CD4-positive, alpha-beta T cell (primary cell): ENCODE measurements around the gene ANO10. TPM values are rescaled to one million over a fixed set of nuclear protein-coding genes. Genes with fewer than 3 reads are reported as not detected.
"Not testable (repeated sequence)": the region's sequence is repeated elsewhere in the genome, so short reads cannot be mapped to it uniquely, and the experiment has no call there.

ENCODE experiments used
- ATAC-seq: fragments of 200-7000 bp; cut with Tn5 transposase; one replicate; pipeline ENCODE4 v1.10.0; 2022; ENCODE audit warnings: mild to moderate bottlenecking; ENCODE audit not compliant: poor library complexity
- CTCF ChIA-PET: fragments of 350-600 bp; sonication (Branson Sonifier 250); formaldehyde crosslinking; loops from one replicate; lab custom pipeline; 2021; ENCODE audit warnings: antibody characterized with exemption, inconsistent platforms; lab: Charles Lee
- POLR2A ChIA-PET: fragments of 350-600 bp; sonication (Branson Sonifier 250); formaldehyde crosslinking; loops from one replicate; lab custom pipeline; 2021; ENCODE audit warnings: antibody characterized with exemption, inconsistent platforms; lab: Charles Lee
- DNase-seq, 14 experiments: peaks; one replicate each; pipeline ENCODE4 v3.0.0-alpha.2; 2013 to 2020; ENCODE audit warnings: mixed read lengths in 2 of 14
- H3K27ac ChIP-seq, 2 donors: one replicate each; pipeline versions ENCODE4 v1.5.1 to v1.7.0; 2013; ENCODE audit warnings: low read length in 2 of 2, low read depth in 1 of 2, mild to moderate bottlenecking in 1 of 2
- H3K27me3 ChIP-seq, 2 experiments: 1 replicate in 1 of 2; 2 replicates in 1 of 2; pipeline versions ENCODE4 v1.6.1 to v1.7.0; 2013; ENCODE audit warnings: low read length in 2 of 2, control low read depth in 1 of 2, mild to moderate bottlenecking in 1 of 2, moderate library complexity in 1 of 2; ENCODE audit not compliant: insufficient read depth in 2 of 2, control insufficient read depth in 1 of 2
- H3K36me3 ChIP-seq: one replicate; pipeline ENCODE4 v1.6.1; 2013; ENCODE audit warnings: low read length, control low read depth; ENCODE audit not compliant: insufficient read depth
- H3K4me1 ChIP-seq: one replicate; pipeline ENCODE4 v1.6.1; 2013; ENCODE audit warnings: low read length, control low read depth; ENCODE audit not compliant: insufficient read depth
- H3K4me3 ChIP-seq: one replicate; pipeline ENCODE4 v1.5.1; 2013; ENCODE audit warnings: mild to moderate bottlenecking, low read length, moderate library complexity
- H3K9me3 ChIP-seq, 2 experiments: 1 replicate in 1 of 2; 2 replicates in 1 of 2; pipeline versions ENCODE4 v1.6.1 to v1.7.0; 2013; ENCODE audit warnings: low read length in 2 of 2, mild to moderate bottlenecking in 2 of 2, control low read depth in 1 of 2, moderate library complexity in 1 of 2; ENCODE audit not compliant: control insufficient read depth in 1 of 2, insufficient read depth in 1 of 2
- H3K27ac Mint-ChIP-seq: one replicate; pipeline ENCODE4 v1.8.0; 2020; ENCODE audit warnings: mixed read lengths
- H3K27me3 Mint-ChIP-seq: one replicate; pipeline ENCODE4 v1.8.0; 2021; ENCODE audit warnings: mixed read lengths
- H3K36me3 Mint-ChIP-seq: one replicate; pipeline ENCODE4 v1.8.0; 2021; ENCODE audit warnings: low read depth, mixed read lengths
- H3K4me1 Mint-ChIP-seq: one replicate; pipeline ENCODE4 v1.8.0; 2021; ENCODE audit warnings: low read depth, mixed read lengths
- H3K4me3 Mint-ChIP-seq: one replicate; pipeline ENCODE4 v1.8.0; 2020; ENCODE audit warnings: mild to moderate bottlenecking, mixed read lengths
- H3K9me3 Mint-ChIP-seq: one replicate; pipeline ENCODE4 v1.8.0; 2020; ENCODE audit warnings: mixed read lengths
- intact Hi-C, 2 experiments: fragments of 100-400 bp; cut with DNase I in 1 of 2; cut with micrococcal nuclease in 1 of 2; formaldehyde crosslinking; loops; one replicate each; pipeline versions ENCODE4 v1.15.1 to v1.9.0; 2023 to 2025; cut with DNase I, micrococcal nuclease
- total RNA-seq, 174 experiments: library from RNA in 2 of 174; stranded (reverse) in 2 of 174; gene quantifications; one replicate each; pipeline ENCODE4 v1.2.3 and lab custom pipeline; 2021 to 2026
- TF ChIP-seq, protein P1 (sequence below): fragments of 200-600 bp; IDR thresholded peaks from one replicate; pipeline ENCODE4 v1.8.0; 2022; ENCODE audit warnings: antibody characterized with exemption, mild to moderate bottlenecking

ANO10 gene
- total RNA-seq, 2 experiments from 2014 or later, result 6.9 to 8.0 TPM

GRCh38 chr3:43659250-43659880, 37.6 kb upstream of the ANO10 start:
- TF ChIP-seq, protein P1, sequence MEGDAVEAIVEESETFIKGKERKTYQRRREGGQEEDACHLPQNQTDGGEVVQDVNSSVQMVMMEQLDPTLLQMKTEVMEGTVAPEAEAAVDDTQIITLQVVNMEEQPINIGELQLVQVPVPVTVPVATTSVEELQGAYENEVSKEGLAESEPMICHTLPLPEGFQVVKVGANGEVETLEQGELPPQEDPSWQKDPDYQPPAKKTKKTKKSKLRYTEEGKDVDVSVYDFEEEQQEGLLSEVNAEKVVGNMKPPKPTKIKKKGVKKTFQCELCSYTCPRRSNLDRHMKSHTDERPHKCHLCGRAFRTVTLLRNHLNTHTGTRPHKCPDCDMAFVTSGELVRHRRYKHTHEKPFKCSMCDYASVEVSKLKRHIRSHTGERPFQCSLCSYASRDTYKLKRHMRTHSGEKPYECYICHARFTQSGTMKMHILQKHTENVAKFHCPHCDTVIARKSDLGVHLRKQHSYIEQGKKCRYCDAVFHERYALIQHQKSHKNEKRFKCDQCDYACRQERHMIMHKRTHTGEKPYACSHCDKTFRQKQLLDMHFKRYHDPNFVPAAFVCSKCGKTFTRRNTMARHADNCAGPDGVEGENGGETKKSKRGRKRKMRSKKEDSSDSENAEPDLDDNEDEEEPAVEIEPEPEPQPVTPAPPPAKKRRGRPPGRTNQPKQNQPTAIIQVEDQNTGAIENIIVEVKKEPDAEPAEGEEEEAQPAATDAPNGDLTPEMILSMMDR, result no peak
- Mint-ChIP-seq H3K4me1 (no peaks in the 10 kb centered on the region), H3K36me3 (no peaks in the 10 kb centered on the region), H3K27me3 (peaks cover 9% of the 10 kb centered on the region), H3K9me3 (peaks cover 5% of the 10 kb centered on the region), H3K27ac (no peak overlapping the region), H3K4me3 (no peak overlapping the region)
- ATAC-seq (no peak), DNase-seq (no peak)
- peaks cover 0 to 13% of the 10 kb centered on the region in 2 experiments for H3K9me3 ChIP-seq
- POLR2A ChIA-PET, result no interaction called here
- no peaks in the 10 kb centered on the region for H3K4me1 ChIP-seq
- H3K4me3 ChIP-seq, result no peak overlapping the region
- H3K27me3 ChIP-seq, result no peaks in the 10 kb centered on the region
- H3K27ac ChIP-seq, result no peak overlapping the region
- no peaks in the 10 kb centered on the region for H3K36me3 ChIP-seq
- CTCF ChIA-PET, result no interaction called here
- intact Hi-C loops, result no loop called here

- H3K4me3 Mint-ChIP-seq, ATAC-seq, H3K9me3 Mint-ChIP-seq, H3K27me3 Mint-ChIP-seq, DNase-seq, H3K4me3 ChIP-seq, H3K4me1 ChIP-seq, intact Hi-C loops, H3K36me3 ChIP-seq, H3K27ac Mint-ChIP-seq, H3K27me3 ChIP-seq, POLR2A ChIA-PET, H3K4me1 Mint-ChIP-seq, CTCF ChIA-PET, H3K27ac ChIP-seq, H3K36me3 Mint-ChIP-seq: not testable (repeated sequence)
- peaks cover 0 to 13% of the 10 kb centered on the region in 2 experiments for H3K9me3 ChIP-seq
Observed at GRCh38 chr3:43656390-43656789, 34.6 kb upstream of the ANO10 start.

- no peak overlapping the region for H3K4me3 ChIP-seq
- ATAC-seq (no peak), DNase-seq (no peak)
- no peak overlapping the region for H3K4me3 Mint-ChIP-seq
- H3K27me3 Mint-ChIP-seq, result peaks cover 27% of the 10 kb centered on the region
- H3K4me1 ChIP-seq, result no peaks in the 10 kb centered on the region
- TF ChIP-seq, protein P1, result no peak
- no peak overlapping the region for H3K27ac ChIP-seq
- H3K36me3 ChIP-seq, result no peaks in the 10 kb centered on the region
- intact Hi-C loops, result no loop called here
- H3K27ac Mint-ChIP-seq, result no peak overlapping the region
- no peaks in the 10 kb centered on the region for H3K9me3 Mint-ChIP-seq
- no peaks in the 10 kb centered on the region for H3K4me1 Mint-ChIP-seq
- H3K36me3 Mint-ChIP-seq, result no peaks in the 10 kb centered on the region
- no peaks in the 10 kb centered on the region for H3K9me3 ChIP-seq
- POLR2A ChIA-PET, result no interaction called here
- H3K27me3 ChIP-seq, result no peaks in the 10 kb centered on the region
- CTCF ChIA-PET, result no interaction called here
Observed at GRCh38 chr3:43650345-43650744, 28.5 kb upstream of the ANO10 start.
